CMK (cell line): ENCODE measurements around the gene PRKAR1B.

ENCODE experiments used
- DNase-seq: peaks from one replicate; pipeline ENCODE4 v3.0.0-alpha.2; 2010; ENCODE audit warnings: low read depth

PRKAR1B gene

GRCh38 chr7:644381-645305, 82.4 kb downstream of the PRKAR1B start:
- DNase-seq = no peak

GRCh38 chr7:641966-642365, 85.1 kb downstream of the PRKAR1B start:
- no peak for DNase-seq

- DNase-seq = no peak
These were observed 85.8 kb downstream of the PRKAR1B start for GRCh38 chr7:641269-641671.

DNA sequence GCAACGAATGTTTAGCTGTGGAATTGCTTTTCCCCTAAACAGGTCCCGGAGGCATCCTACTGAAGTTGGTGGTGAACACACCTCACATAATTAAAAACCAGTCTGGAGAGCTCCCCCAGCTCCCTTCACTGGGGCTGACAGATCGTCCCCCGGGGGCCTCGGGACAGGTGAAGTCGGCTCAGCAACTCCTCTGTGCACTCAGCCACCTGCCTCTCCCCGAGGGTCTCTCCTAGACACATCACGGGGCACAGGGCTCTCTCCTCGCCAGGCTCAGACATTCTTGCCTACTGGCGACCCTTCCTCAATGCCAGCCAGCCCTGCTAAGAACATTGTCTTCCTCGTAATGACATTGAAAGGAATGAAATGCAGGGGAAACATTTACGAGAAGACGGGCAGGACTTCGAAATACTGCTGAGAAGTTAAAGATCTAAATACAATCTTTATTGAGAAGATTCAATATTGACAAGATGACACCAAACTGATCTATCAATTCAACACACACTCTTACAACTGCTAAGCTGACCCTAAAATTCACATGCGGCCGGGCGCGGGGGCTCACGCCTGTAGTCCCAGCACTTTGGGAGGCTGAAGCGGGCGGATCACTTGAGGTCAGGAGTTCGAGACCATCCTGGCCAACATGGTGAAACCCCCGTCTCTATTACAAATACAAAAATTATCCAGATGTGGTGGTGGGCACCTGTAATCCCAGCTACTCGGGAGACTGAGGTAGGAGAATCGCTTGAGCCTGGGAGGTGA, 88.6 kb downstream of the PRKAR1B start:
- no peak for DNase-seq

DNA sequence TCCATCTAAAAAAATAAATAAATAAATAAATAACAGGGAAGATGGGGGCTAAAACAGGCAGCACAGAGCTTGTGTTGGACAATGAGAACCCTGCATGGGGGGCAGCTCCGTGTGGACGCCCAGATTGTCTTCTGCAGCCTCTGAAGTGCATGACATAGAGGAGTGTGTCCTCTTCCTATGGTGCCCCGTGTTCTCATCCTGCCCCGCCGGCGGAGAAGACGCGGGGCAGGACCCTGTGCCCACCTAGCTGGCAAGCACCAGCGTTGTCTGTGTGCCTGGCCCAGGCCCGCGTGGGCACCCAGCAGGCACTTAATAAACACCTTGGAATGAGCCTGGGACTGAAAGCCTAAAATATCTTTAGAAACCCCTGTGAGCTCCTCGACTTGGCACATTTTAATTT, 89.3 kb downstream of the PRKAR1B start:
- no peak for DNase-seq

DNA sequence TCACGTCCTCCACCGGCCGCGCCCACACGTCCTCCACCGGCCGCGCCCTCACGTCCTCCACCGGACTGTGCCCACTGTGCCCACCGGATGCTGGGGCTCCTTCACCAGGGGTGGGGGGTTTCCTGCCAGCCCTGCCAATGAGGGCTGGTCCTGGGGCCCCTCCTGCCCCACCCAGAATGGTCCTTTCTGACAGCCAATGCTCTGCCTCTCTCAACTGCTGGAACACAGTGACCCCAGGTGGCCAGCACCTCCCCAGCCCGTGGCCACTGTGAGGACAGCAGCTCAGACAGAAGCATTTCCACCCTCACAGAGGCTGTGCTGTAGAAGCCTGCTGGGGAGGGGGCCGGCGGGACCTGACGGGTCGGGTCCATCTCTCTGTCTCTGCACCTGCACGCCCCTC, 90.7 kb downstream of the PRKAR1B start:
- peak; percentile 77 for DNase-seq

DNA sequence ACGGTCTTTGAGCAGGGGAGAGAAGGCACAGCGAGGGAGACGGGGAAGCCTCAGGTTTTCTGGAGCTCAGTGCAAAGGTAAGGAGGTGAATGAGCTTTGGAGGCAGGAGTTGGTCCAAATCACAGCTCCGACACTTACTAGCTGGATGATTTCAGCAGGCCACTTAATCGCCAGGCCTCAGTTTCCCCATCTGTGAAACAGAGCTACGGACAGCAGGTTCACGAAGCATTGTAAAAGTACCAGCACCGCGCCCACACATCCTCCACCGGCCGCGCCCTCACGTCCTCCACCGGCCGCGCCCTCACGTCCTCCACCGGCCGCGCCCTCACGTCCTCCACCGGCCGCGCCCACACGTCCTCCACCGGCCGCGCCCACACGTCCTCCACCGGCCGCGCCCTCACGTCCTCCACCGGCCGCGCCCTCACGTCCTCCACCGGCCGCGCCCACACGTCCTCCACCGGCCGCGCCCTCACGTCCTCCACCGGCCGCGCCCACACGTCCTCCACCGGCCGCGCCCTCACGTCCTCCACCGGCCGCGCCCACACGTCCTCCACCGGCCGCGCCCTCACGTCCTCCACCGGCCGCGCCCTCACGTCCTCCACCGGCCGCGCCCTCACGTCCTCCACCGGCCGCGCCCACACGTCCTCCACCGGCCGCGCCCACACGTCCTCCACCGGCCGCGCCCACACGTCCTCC, 91.2 kb downstream of the PRKAR1B start:
- peak; percentile 45 for DNase-seq

DNA sequence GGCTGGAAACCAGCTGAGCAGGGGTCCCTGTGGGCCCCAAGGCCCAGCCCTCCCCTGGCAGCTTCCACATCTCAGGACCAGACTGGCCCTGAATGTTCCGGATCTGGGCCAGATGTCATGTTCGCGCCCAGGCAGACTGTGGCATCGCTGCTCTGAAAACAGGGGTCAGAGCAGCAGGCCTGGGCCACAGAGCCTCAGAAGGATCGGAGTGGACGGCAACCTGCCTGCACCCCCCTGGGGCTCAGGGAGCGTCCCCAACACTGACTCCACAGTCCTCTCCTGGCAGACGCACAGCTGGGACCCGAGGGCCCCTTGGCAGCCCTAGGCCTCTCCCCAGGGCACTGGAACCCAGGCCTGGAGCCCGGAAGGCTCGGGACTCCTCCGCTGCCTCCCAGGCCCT, 91.9 kb downstream of the PRKAR1B start:
- no peak for DNase-seq

GRCh38 chr7:633381-634018, 93.6 kb downstream of the PRKAR1B start:
- DNase-seq = no peak

GRCh38 chr7:632831-633210, 94.3 kb downstream of the PRKAR1B start:
- DNase-seq = no peak

- no peak for DNase-seq
These were observed 94.9 kb downstream of the PRKAR1B start for GRCh38 chr7:631964-632830.

- DNase-seq = no peak
These were observed 95.8 kb downstream of the PRKAR1B start for GRCh38 chr7:631291-631711.

GRCh38 chr7:630539-630938, 96.5 kb downstream of the PRKAR1B start:
- DNase-seq = no peak

- no peak for DNase-seq
These were observed 97.0 kb downstream of the PRKAR1B start for GRCh38 chr7:630111-630511.

DNA sequence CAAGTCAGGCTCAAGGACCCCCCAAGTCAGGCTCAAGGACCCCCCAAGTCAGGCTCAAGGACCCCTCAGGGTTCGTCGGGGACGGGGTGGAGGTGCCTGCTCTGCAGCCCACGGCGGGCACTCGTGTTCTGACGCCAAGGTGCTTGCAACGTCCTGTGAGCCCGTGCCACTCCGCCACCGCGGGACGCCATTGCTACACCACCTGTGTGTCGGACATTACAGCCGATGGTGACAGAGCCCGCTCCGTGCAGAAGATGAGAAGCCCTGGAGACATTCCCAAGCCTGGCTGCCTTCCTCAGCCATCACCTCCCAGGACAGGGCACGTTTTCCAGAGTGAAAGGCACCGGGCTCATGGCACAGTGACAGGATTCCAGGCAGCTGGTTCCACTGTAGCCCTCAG, 98.3 kb downstream of the PRKAR1B start:
- no peak for DNase-seq

DNA sequence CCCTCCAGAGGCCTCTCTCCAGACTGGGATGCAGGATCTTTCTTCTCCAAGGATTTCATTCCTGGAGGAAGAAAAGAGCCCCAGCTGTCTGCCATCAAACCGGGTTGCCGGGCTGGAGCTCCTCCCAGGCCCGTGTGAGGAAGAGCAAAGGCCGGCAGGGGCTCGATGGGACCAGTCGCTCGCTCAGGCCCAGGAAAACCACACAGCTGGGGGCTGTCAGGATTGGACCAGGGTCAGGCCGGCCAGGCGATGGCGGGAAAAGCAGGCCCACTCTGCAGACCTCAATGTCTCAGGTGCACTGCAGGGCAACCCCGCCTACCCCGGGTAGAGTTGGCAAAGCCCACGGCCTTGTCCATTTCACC, 98.7 kb downstream of the PRKAR1B start:
- no peak for DNase-seq

- no peak for DNase-seq
These were observed 99.2 kb downstream of the PRKAR1B start for GRCh38 chr7:627661-628401.

DNA sequence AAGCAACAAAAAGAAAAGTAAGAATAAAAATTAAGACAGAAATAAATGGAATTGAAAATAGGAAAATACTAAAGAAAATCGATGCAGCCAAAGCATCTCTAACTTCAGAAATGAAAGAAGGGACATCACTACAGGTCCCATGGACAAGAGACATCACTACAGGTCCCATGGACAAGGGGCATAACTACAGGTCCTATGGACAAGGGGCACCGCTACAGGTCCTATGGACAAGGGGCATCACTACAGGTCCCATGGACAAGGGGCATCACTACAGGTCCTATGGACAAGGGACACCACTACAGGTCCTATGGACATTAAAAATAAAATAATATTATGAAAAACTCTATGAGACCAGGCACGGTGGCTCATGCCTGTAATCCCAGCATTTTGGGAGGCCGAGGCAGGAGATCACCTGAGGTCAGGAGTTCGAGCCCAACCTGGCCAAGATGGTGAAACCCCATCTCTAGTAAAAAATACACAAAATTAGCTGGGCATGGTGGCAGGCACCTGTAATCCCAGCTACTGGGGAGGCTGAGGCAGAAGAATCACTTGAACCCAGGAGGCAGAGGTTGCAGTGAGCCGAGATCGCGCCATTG, 101.6 kb downstream of the PRKAR1B start:
- no peak for DNase-seq

- no peak for DNase-seq
These were observed 103.6 kb downstream of the PRKAR1B start for GRCh38 chr7:623464-623863.
